Right lobe of liver (tissue), 4 donors: ENCODE results near the gene SNX30.

ENCODE experiments used
- CTCF ChIP-seq, 4 donors: fragments of 200-600 bp in 3 of 4; fragments of 450-650 bp in 1 of 4; IDR thresholded peaks; one replicate each; pipeline versions ENCODE4 v1.5.1 to v1.8.0; 2016 to 2022; ENCODE audit warnings: antibody characterized with exemption in 4 of 4, mild to moderate bottlenecking in 2 of 4
- POLR2A ChIP-seq: fragments of 450-650 bp; IDR thresholded peaks from one replicate; pipeline ENCODE4 v1.6.1; 2017; ENCODE audit warnings: antibody characterized with exemption, mild to moderate bottlenecking
- donor health status: DM: no; HTN: no; CAD: no.
- donor health status: DM: no; HTN: no; CAD: no.
- donor health status: DM: no; HTN: yes; CAD: no.

GRCh38 chr9:112878752-112879151 is 128.2 kb downstream of the SNX30 start:
- TF ChIP-seq POLR2A, result no peak
- TF ChIP-seq CTCF (IDR thresholded peaks at IDR 0.05), result no peak
